ENCODE results near the gene CORO2B. TPM values are rescaled to one million over a fixed set of nuclear protein-coding genes. Genes with fewer than 3 reads are reported as not detected.
"Not testable (repeated sequence)": the region's sequence is repeated elsewhere in the genome, so short reads cannot be mapped to it uniquely, and the experiment has no call there.

Gene CORO2B
- total RNA-seq, 1 donor from 2014 or later = 16.3 TPM

DNA sequence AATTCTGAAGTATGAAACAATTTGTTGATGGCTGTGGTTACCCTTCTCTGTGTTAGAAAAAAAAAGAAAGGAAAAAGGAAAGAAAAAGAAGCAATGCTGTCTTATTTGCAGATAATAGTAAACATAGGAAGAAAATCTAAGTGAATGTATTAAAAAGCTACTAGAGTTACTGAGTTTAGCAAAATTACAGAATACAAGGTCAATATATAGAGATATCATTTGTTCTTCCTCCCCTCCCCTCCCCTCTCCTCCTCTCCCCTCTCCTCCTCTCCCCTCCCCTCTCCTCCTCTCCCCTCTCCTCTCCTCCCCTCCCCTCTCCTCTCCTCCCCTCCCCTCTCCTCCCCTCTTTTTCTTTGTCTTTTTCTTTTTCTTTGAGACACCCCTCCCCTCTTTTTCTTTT lies 172.8 kb downstream of the CORO2B start:
- no peak for DNase-seq
- Mint-ChIP-seq H3K4me3 (ENCODE audit: unreplicated experiment) (no peak overlapping the region), H3K27me3 (ENCODE audit: unreplicated experiment) (no peaks in the 10 kb centered on the region)

DNA sequence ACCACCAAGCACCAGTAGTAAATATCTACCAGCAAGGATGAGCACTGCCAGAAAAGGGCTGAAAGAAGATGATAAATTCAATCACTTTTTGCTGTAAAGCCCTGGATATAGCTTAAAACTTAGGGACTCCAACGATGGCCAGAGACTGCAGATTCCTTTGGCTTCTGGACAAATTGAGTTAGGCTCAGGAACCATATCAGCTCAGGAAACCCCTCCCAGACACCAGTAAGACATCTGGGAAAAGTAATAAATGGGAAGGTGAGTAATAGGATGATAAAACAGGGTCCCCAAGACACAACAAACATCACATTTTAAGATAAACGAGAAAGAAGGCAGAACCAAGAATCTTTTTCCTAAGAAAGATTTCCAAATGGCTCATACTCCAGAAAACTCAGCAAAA lies 176.9 kb downstream of the CORO2B start:
- Mint-ChIP-seq H3K4me1 (ENCODE audit: low read depth, unreplicated experiment) (no peaks in the 10 kb centered on the region), H3K27ac (ENCODE audit: unreplicated experiment) (no peak overlapping the region), H3K27me3 (ENCODE audit: unreplicated experiment) (peaks cover 2% of the 10 kb centered on the region), H3K9me3 (ENCODE audit: unreplicated experiment) (no peaks in the 10 kb centered on the region), H3K4me3 (ENCODE audit: unreplicated experiment) (no peak overlapping the region), H3K36me3 (ENCODE audit: unreplicated experiment) (no peaks in the 10 kb centered on the region)
- DNase-seq = no peak
- TF ChIP-seq, protein P1, sequence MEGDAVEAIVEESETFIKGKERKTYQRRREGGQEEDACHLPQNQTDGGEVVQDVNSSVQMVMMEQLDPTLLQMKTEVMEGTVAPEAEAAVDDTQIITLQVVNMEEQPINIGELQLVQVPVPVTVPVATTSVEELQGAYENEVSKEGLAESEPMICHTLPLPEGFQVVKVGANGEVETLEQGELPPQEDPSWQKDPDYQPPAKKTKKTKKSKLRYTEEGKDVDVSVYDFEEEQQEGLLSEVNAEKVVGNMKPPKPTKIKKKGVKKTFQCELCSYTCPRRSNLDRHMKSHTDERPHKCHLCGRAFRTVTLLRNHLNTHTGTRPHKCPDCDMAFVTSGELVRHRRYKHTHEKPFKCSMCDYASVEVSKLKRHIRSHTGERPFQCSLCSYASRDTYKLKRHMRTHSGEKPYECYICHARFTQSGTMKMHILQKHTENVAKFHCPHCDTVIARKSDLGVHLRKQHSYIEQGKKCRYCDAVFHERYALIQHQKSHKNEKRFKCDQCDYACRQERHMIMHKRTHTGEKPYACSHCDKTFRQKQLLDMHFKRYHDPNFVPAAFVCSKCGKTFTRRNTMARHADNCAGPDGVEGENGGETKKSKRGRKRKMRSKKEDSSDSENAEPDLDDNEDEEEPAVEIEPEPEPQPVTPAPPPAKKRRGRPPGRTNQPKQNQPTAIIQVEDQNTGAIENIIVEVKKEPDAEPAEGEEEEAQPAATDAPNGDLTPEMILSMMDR (IDR thresholded peaks at IDR 0.05; ENCODE audit: partially characterized antibody, unreplicated experiment) = no peak

More for the DNA sequence above, 172.8 kb downstream of the CORO2B start:
- Mint-ChIP-seq H3K36me3 (ENCODE audit: unreplicated experiment) (no peaks in the 10 kb centered on the region), H3K27ac (ENCODE audit: unreplicated experiment) (no peak overlapping the region), H3K4me1 (ENCODE audit: low read depth, unreplicated experiment) (no peaks in the 10 kb centered on the region), H3K9me3 (ENCODE audit: unreplicated experiment) (peaks cover 1% of the 10 kb centered on the region)
- TF ChIP-seq, protein P1 (IDR thresholded peaks at IDR 0.05; ENCODE audit: partially characterized antibody, unreplicated experiment) = no peak

DNA sequence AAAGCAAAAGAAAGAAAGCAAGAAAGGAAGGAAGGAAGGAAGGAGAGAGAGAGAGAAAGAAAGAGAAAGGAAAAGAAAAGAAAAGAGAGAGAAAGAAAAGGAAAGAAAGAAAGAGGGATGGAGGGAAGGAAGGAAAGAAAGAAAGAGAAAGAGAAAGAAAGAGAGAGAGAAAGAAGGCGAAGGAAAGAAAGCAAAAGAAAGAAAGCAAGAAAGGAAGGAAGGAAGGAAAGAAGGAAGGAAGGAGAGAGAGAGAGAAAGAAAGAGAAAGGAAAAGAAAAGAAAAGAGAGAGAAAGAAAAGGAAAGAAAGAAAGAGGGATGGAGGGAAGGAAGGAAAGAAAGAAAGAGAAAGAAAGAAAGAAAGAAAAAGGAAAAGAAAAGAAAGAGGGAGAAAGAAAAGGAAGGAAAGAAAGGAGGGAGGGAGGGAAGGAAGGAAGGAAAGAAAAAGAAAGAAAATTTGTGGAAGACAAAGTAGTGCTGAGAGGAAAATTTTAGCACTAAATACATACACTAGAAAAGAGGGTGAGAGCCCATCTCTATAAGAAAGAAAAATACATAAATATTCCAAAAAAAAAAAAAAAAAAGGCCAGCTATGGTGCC lies 181.3 kb downstream of the CORO2B start:
- not testable (repeated sequence) for H3K27me3 Mint-ChIP-seq (ENCODE audit: unreplicated experiment)

DNA sequence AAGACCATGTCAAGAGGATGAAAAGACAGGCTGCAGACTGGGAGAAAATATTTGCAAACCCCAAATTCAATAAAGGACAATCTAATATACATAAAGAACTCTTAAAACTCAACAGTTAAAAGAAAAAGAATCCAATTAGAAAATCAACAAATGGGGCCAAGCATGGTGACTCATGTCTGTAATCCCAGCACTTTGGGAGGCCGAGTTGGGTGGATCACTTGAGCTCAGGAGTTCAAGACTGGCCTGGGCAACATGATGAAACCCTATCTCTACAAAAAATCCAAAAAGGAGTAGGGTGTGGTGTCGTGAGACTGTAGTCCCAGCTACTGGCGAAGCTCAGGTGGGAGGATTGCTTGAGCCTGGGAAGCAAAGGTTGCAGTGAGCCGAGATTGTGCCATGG lies 184.3 kb downstream of the CORO2B start:
- H3K4me3 Mint-ChIP-seq (ENCODE audit: unreplicated experiment) = no peak overlapping the region
- H3K9me3 Mint-ChIP-seq (ENCODE audit: unreplicated experiment) = no peaks in the 10 kb centered on the region
- no peaks in the 10 kb centered on the region for H3K4me1 Mint-ChIP-seq (ENCODE audit: low read depth, unreplicated experiment)
- H3K36me3 Mint-ChIP-seq (ENCODE audit: unreplicated experiment) = no peaks in the 10 kb centered on the region
- TF ChIP-seq, protein P1 (IDR thresholded peaks at IDR 0.05; ENCODE audit: partially characterized antibody, unreplicated experiment) = no peak
- H3K27me3 Mint-ChIP-seq (ENCODE audit: unreplicated experiment) = peaks cover 2% of the 10 kb centered on the region
- no peak for DNase-seq
- no peak overlapping the region for H3K27ac Mint-ChIP-seq (ENCODE audit: unreplicated experiment)

More for the DNA sequence above, 181.3 kb downstream of the CORO2B start:
- H3K4me1 Mint-ChIP-seq (ENCODE audit: low read depth, unreplicated experiment); H3K36me3 Mint-ChIP-seq (ENCODE audit: unreplicated experiment); H3K4me3 Mint-ChIP-seq (ENCODE audit: unreplicated experiment); H3K9me3 Mint-ChIP-seq (ENCODE audit: unreplicated experiment); DNase-seq; H3K27ac Mint-ChIP-seq (ENCODE audit: unreplicated experiment): not testable (repeated sequence)

DNA sequence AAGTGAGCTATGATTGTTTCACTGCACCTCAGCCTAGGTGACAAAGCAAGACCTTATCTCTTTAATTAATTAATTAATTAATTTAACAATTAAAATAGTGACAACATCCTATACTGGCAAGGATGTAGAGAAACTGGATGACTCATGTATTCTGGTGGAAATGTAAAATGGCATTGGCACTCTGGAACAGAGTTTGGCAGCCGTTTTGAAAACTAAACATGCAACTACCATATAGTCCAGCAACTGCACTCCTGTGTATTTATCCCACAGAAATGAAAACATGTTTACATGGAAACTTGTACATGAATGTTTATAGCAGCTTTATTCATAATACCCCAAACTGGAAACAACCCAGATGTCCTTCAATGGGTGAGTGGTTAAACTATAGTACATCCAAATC lies 185.3 kb downstream of the CORO2B start:
- Mint-ChIP-seq H3K27me3 (ENCODE audit: unreplicated experiment) (peaks cover 4% of the 10 kb centered on the region), H3K4me1 (ENCODE audit: low read depth, unreplicated experiment) (no peaks in the 10 kb centered on the region), H3K36me3 (ENCODE audit: unreplicated experiment) (no peaks in the 10 kb centered on the region), H3K9me3 (ENCODE audit: unreplicated experiment) (no peaks in the 10 kb centered on the region), H3K27ac (ENCODE audit: unreplicated experiment) (no peak overlapping the region), H3K4me3 (ENCODE audit: unreplicated experiment) (no peak overlapping the region)
- DNase-seq = no peak
- TF ChIP-seq, protein P1 (IDR thresholded peaks at IDR 0.05; ENCODE audit: partially characterized antibody, unreplicated experiment) = no peak
